K562 (cell line): ENCODE results near the gene FAM107B. TPM values are rescaled to one million over a fixed set of nuclear protein-coding genes. Genes with fewer than 3 reads are reported as not detected.

ENCODE experiments used
- ATAC-seq: fragments of 200-7000 bp; cut with Tn5 transposase; 3 replicates; pipeline ENCODE4 v1.9.1; 2020; ENCODE audit warnings: moderate library complexity
- BruUV-seq: library from RNA; stranded (reverse); fragments of 400-500 nt; replicated peaks from 2 replicates; lab custom pipeline; 2021; lab: Mats Ljungman, UMichigan
- CTCF ChIA-PET: fragments of 300-600 bp; formaldehyde crosslinking; extraction: SDS; loops from one replicate; lab custom pipeline; 2021; ENCODE audit warnings: low intra/inter-chr PET ratio; lab: Yijun Ruan, JAX
- POLR2A ChIA-PET: fragments of 300-600, 350-650 bp; sonication (Branson Sonifier 250); formaldehyde crosslinking; extraction: SDS; loops from one replicate; lab custom pipeline; 2021; ENCODE audit warnings: antibody characterized with exemption, inconsistent platforms; lab: Yijun Ruan, JAX
- DNase-seq, 4 experiments: peaks; one replicate each; pipeline versions ENCODE4 v3.0.0 to v3.0.0-alpha.2; 2011 to 2018; ENCODE audit warnings: low spot score in 3 of 4, mixed read lengths in 3 of 4; ENCODE audit errors: extremely low read depth in 1 of 4
- FAIRE-seq: peaks from 2 replicates; lab custom pipeline; 2011; peaks lifted over from hg19 to GRCh38; lab: Jason Lieb, UNC
- H2AFZ ChIP-seq: 2 replicates; pipeline ENCODE4 v1.6.0; 2011; ENCODE audit warnings: low read depth, low read length, control low read depth, inconsistent platforms
- H3K27ac ChIP-seq: fragments of 200-600 bp; 3 replicates; pipeline ENCODE4 v1.8.0; 2011; ENCODE audit warnings: low read depth, mild to moderate bottlenecking, control low read depth, inconsistent platforms, low read length, moderate library complexity, mixed read lengths; ENCODE audit errors: extremely low read depth
- H3K27me3 ChIP-seq, 2 experiments: fragments of 300-600 bp in 1 of 2; 2 replicates in 1 of 2; 3 replicates in 1 of 2; pipeline versions ENCODE4 v1.6.0 to v1.8.0; 2011; ENCODE audit warnings: inconsistent platforms in 2 of 2, low read length in 2 of 2, mild to moderate bottlenecking in 1 of 2, mixed read lengths in 1 of 2, moderate library complexity in 1 of 2; ENCODE audit not compliant: control insufficient read depth in 2 of 2, insufficient read depth in 2 of 2
- H3K36me3 ChIP-seq: fragments of 300-600 bp; 3 replicates; pipeline ENCODE4 v1.8.0; 2011; ENCODE audit warnings: mild to moderate bottlenecking, low read length, inconsistent platforms; ENCODE audit not compliant: control insufficient read depth, insufficient read depth
- H3K4me1 ChIP-seq, 2 experiments: fragments of 200-600 bp in 1 of 2; replicated peaks in 1 of 2; 2 replicates in 1 of 2; 3 replicates in 1 of 2; pipeline versions ENCODE4 v1.5.1 to v1.8.0; 2011; ENCODE audit warnings: inconsistent platforms in 2 of 2, low read length in 2 of 2, mild to moderate bottlenecking in 1 of 2, mixed read lengths in 1 of 2, moderate library complexity in 1 of 2; ENCODE audit not compliant: control insufficient read depth in 2 of 2, insufficient read depth in 2 of 2
- H3K4me2 ChIP-seq: 2 replicates; pipeline ENCODE4 v1.6.1; 2011; ENCODE audit warnings: low read length, control low read depth, inconsistent platforms, mixed read lengths; ENCODE audit not compliant: insufficient read depth
- H3K4me3 ChIP-seq: fragments of 200-600 bp; sonication (generic), shearing (Covaris generic); 2 replicates; pipeline ENCODE4 v1.5.1; 2016; ENCODE audit warnings: control low read depth, inconsistent platforms
- H3K79me2 ChIP-seq: fragments of 200-600 bp; 3 replicates; pipeline ENCODE4 v1.8.0; 2011; ENCODE audit warnings: low read length, inconsistent platforms; ENCODE audit not compliant: control insufficient read depth, insufficient read depth
- H3K9ac ChIP-seq, 2 experiments: 2 replicates each; pipeline versions ENCODE4 v1.6.0 to v1.6.1; 2011; ENCODE audit warnings: low read depth in 2 of 2, low read length in 2 of 2, control low read depth in 1 of 2, inconsistent platforms in 1 of 2, mild to moderate bottlenecking in 1 of 2, mixed read lengths in 1 of 2; ENCODE audit not compliant: insufficient read depth in 1 of 2
- H3K9me1 ChIP-seq: one replicate; pipeline ENCODE4 v1.6.0; 2011; ENCODE audit warnings: inconsistent platforms, mild to moderate bottlenecking, low read length, moderate library complexity; ENCODE audit not compliant: control insufficient read depth, insufficient read depth
- H3K9me3 ChIP-seq: replicated peaks from 2 replicates; pipeline ENCODE4 v1.5.1; 2011; ENCODE audit warnings: low read depth, low read length, inconsistent platforms; ENCODE audit not compliant: control insufficient read depth, insufficient read depth
- H4K20me1 ChIP-seq: replicated peaks from 2 replicates; pipeline ENCODE4 v1.6.1; 2011; ENCODE audit warnings: low read length, inconsistent platforms, mixed read lengths; ENCODE audit not compliant: control insufficient read depth, insufficient read depth
- CC2D1A ChIP-seq: fragments of 450-650 bp; IDR thresholded peaks from 2 replicates; pipeline ENCODE4 v1.6.1; 2017; ENCODE audit warnings: mild to moderate bottlenecking
- CCAR2 ChIP-seq: fragments of 200-400 bp; formaldehyde crosslinking; IDR thresholded peaks from 2 replicates; pipeline ENCODE4 v1.6.1; 2017; ENCODE audit warnings: mild to moderate bottlenecking, low read depth, low read length
- FUS ChIP-seq: fragments of 200-400 bp; formaldehyde crosslinking; optimal IDR thresholded peaks from 2 replicates; pipeline ENCODE3; 2017; ENCODE audit warnings: low read depth, low read length
- MXI1 ChIP-seq: IDR thresholded peaks from 2 replicates; pipeline ENCODE4 v1.6.1; 2011; ENCODE audit warnings: low read depth, mild to moderate bottlenecking, improper control_type of control experiment, low read length
- NCOR1 ChIP-seq: fragments of 450-650 bp; IDR thresholded peaks from 2 replicates; pipeline ENCODE4 v1.6.1; 2016; ENCODE audit warnings: mild to moderate bottlenecking, moderate library complexity
- NEUROD1 ChIP-seq: fragments of 150-350 bp; IDR thresholded peaks from 2 replicates; pipeline ENCODE4 v1.6.1; 2014; ENCODE audit warnings: borderline replicate concordance, low read length, low read depth; ENCODE audit not compliant: partially characterized antibody
- POLR2H ChIP-seq: IDR thresholded peaks from 2 replicates; pipeline ENCODE4 v1.6.1; 2016; ENCODE audit warnings: missing genetic modification characterization, low read depth, mild to moderate bottlenecking, control low read depth, missing compliant biosample characterization, moderate library complexity
- ZEB2 ChIP-seq: fragments of 450-650 bp; IDR thresholded peaks from 2 replicates; pipeline ENCODE4 v1.6.1; 2016
- ZNF12 ChIP-seq: sonication (generic); formaldehyde crosslinking; IDR thresholded peaks from 2 replicates; pipeline ENCODE4 v1.4.0; 2020; ENCODE audit warnings: mild to moderate bottlenecking, missing genetic modification reagents
- ZNF174 ChIP-seq: fragments of 250-450 bp; sonication (Bioruptor Pico); IDR thresholded peaks from 2 replicates; pipeline ENCODE4 v1.4.0; 2020; ENCODE audit warnings: mild to moderate bottlenecking
- ZNF668 ChIP-seq: fragments of 250-450 bp; sonication (Bioruptor Pico); IDR thresholded peaks from 2 replicates; pipeline ENCODE4 v1.8.0; 2022; ENCODE audit warnings: mild to moderate bottlenecking, inconsistent platforms
- WGBS: fragments of 100-300 bp; shearing (Covaris generic); methylation state at CpG from one replicate; pipeline ENCODE4 v1.1.6; 2016; ENCODE audit warnings: low coverage, mixed read lengths; ENCODE audit not compliant: insufficient coverage; ENCODE audit errors: missing lambda C conversion rate; 5-methylcytosine and 5-hydroxymethylcytosine counted together
- in situ Hi-C: fragments of 300-500 bp; cut with MboI; formaldehyde crosslinking; loops from 4 replicates; pipeline ENCODE4 v1.15.0; 2018; ENCODE audit warnings: inconsistent platforms, mixed read lengths
- intact Hi-C: fragments of 100-400 bp; cut with micrococcal nuclease; formaldehyde crosslinking; loops from 2 replicates; pipeline ENCODE4 v1.14.2; 2022
- polyA plus RNA-seq, 8 experiments: library from polyadenylated mRNA; depleted of rRNA in 4 of 8; stranded (reverse) in 5 of 8; unstranded in 3 of 8; fragments of >200 nt; fragmentation: Nextera tagmentation in 2 of 8; fragmentation: Illumina TruSeq in 1 of 8; extraction: Ambion mirVana in 2 of 8; extraction: Trizol in 1 of 8; gene quantifications; 2 replicates each; pipeline versions ENCODE4 v1.2.1 to v1.2.3, GENCODE V29; 2011 to 2014; ENCODE audit warnings: inconsistent platforms in 1 of 8, missing spikeins in 1 of 8
- total RNA-seq, 7 experiments: library from RNA; depleted of rRNA in 6 of 7; stranded (reverse); fragments of >200 nt in 6 of 7; fragmentation: Illumina TruSeq in 2 of 7; extraction: Trizol in 2 of 7; gene quantifications; 2 replicates each; pipeline versions ENCODE4 v1.2.1 to v1.2.3, GENCODE V29; 2011 to 2021; ENCODE audit warnings: low replicate concordance in 1 of 7
- TF ChIP-seq, protein P1 (sequence below): fragments of 250-450 bp; sonication (Bioruptor Pico); IDR thresholded peaks from 2 replicates; pipeline ENCODE4 v1.5.0; 2021
- TF ChIP-seq, protein P2 (sequence below), 2 experiments: fragments of 450-650 bp in 1 of 2; sonication (generic) in 1 of 2; formaldehyde crosslinking in 1 of 2; IDR thresholded peaks; 2 replicates each; pipeline versions ENCODE4 v1.7.1 to v1.9.0; 2016 to 2022; ENCODE audit warnings: inconsistent platforms in 1 of 2, mild to moderate bottlenecking in 1 of 2, missing genetic modification reagents in 1 of 2

The FAM107B gene
- total and polyA plus RNA-seq, 9 of the 15 experiments (the other 6 are each of a cell fraction or from before 2014, with no cell fraction given), result 0.40 to 2.8 (median 1.4) TPM

DNA sequence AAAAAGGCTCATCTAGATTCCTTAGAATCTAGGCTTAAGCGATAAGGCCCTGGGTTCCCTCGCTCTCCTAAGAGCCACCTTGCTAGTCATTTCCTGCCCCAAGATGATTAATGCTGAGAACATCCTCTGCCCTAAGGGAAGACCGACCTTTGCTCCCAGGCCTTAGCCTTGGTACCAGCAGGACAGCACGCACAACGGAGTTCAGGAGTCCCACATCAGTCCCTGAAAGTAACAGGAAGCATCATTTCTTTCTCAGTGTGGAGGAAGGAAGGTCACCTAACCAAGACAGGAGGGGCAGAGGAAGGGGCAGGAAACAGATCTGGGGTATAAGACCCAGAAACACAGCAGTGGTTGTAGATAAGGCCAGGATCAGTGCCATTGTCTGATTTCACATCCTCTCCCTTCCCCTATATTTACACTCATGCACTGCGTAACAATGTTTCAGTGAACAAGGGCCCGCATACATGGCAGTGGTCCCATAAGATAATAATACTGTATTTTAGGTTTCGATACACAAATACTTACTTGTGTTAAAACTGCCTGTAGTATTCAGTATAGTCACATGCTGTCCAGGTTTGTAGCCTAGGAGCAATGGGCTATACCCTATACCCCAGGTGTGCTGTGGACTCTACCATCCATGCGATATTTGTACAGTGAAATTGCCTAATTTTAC lies 8.1 kb upstream of the FAM107B start:
- in situ Hi-C loops, result no loop called here
- ATAC-seq, result no peak; the same call in 2 of the 3 replicates
- Histone ChIP-seq H3K9me1 (no peaks in the 10 kb centered on the region), H4K20me1 (no peaks in the 10 kb centered on the region), H3K27ac (no peak overlapping the region), H3K4me1 (no peaks in the 10 kb centered on the region), H2AFZ (no peak overlapping the region), H3K9ac (no peak overlapping the region), H3K9me3 (no peaks in the 10 kb centered on the region; the same call in 1 of the 2 replicates), H3K27me3 (peaks cover 3 to 12% of the 10 kb centered on the region in 2 experiments; a peak in 4 of 5 replicates), H3K79me2 (no peaks in the 10 kb centered on the region), H3K4me3 (no peak overlapping the region), H3K4me2 (no peak overlapping the region), H3K36me3 (no peaks in the 10 kb centered on the region)
- FAIRE-seq, result no peak
- DNase-seq, result no peak
- intact Hi-C loops, result no loop called here
- ChIA-PET POLR2A (no interaction called here), CTCF (no interaction called here)
- no TSS peak for BruUV-seq
- WGBS, result 2% methylated on average over 9 of the region's 9 CpGs
- TF ChIP-seq FUS (no peak), ZNF668 (CRISPR knock-in tag) (no peak), NEUROD1 (no peak), POLR2H (tag) (no peak), ZNF12 (CRISPR knock-in tag) (no peak), ZEB2 (no peak), CC2D1A (no peak), MXI1 (no peak), CCAR2 (no peak), NCOR1 (no peak), ZNF174 (CRISPR knock-in tag) (no peak)
- TF ChIP-seq, protein P1, sequence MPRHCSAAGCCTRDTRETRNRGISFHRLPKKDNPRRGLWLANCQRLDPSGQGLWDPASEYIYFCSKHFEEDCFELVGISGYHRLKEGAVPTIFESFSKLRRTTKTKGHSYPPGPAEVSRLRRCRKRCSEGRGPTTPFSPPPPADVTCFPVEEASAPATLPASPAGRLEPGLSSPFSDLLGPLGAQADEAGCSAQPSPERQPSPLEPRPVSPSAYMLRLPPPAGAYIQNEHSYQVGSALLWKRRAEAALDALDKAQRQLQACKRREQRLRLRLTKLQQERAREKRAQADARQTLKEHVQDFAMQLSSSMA (CRISPR knock-in tag), result no peak
- TF ChIP-seq, protein P2, sequence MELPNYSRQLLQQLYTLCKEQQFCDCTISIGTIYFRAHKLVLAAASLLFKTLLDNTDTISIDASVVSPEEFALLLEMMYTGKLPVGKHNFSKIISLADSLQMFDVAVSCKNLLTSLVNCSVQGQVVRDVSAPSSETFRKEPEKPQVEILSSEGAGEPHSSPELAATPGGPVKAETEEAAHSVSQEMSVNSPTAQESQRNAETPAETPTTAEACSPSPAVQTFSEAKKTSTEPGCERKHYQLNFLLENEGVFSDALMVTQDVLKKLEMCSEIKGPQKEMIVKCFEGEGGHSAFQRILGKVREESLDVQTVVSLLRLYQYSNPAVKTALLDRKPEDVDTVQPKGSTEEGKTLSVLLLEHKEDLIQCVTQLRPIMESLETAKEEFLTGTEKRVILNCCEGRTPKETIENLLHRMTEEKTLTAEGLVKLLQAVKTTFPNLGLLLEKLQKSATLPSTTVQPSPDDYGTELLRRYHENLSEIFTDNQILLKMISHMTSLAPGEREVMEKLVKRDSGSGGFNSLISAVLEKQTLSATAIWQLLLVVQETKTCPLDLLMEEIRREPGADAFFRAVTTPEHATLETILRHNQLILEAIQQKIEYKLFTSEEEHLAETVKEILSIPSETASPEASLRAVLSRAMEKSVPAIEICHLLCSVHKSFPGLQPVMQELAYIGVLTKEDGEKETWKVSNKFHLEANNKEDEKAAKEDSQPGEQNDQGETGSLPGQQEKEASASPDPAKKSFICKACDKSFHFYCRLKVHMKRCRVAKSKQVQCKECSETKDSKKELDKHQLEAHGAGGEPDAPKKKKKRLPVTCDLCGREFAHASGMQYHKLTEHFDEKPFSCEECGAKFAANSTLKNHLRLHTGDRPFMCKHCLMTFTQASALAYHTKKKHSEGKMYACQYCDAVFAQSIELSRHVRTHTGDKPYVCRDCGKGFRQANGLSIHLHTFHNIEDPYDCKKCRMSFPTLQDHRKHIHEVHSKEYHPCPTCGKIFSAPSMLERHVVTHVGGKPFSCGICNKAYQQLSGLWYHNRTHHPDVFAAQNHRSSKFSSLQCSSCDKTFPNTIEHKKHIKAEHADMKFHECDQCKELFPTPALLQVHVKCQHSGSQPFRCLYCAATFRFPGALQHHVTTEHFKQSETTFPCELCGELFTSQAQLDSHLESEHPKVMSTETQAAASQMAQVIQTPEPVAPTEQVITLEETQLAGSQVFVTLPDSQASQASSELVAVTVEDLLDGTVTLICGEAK (IDR thresholded peaks at IDR 0.05), result no peak
- TF ChIP-seq, protein P2 (CRISPR knock-in tag; IDR thresholded peaks at IDR 0.05), result no peak
